TTC549 (cell line): Measurements from ENCODE around the gene ADGRL1.

Experiments
- FAIRE-seq: peaks from 2 replicates; lab custom pipeline; 2012; peaks lifted over from hg19 to GRCh38; lab: Jason Lieb, UNC

Gene ADGRL1

DNA sequence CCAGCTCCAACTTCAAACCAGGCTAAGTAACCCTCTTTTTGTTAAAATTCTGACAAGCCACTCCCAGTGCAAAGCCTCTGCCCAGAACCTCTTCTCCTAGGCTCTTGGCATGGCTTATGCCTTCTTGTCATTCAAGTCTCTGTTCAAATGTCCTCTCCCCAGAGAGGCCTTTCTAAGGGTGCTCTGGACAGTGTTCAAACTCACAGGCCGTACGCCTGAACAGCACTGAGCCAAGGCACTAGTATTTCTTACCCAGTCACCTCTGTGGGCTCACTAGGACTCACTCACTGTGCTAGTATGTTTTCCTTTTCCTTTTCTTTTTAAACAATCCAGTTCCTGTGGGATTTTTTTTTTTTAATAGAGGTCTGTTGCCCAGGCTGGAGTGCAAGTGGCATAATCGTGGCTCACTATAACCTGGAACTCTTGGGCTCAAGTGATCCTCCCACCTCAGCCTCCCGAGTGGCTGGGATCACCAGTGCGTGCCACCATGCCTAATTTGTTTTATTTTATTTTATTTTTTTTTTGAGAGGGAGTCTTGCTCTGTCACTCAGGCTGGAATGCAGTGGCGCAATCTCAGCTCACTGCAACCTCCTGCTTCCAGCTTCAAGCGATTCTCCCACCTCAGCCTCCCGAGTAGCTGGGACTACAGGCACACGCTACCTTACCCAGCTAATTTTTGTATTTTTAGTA is 67.2 kb downstream of the ADGRL1 start:
- no peak for FAIRE-seq

- FAIRE-seq: peak; percentile 88
Measured at GRCh38 chr19:14136509-14137281, 69.3 kb downstream of the ADGRL1 start, which contains the start of gene ASF1B. TSS of gene ASF1B (minus strand) at chr19:14136589. CDS start at chr19:14136456, 133 bp downstream.

GRCh38 chr19:14135985-14136508 is 69.9 kb downstream of the ADGRL1 start:
- FAIRE-seq: no peak

GRCh38 chr19:14135355-14135754 is 70.6 kb downstream of the ADGRL1 start:
- FAIRE-seq: no peak

DNA sequence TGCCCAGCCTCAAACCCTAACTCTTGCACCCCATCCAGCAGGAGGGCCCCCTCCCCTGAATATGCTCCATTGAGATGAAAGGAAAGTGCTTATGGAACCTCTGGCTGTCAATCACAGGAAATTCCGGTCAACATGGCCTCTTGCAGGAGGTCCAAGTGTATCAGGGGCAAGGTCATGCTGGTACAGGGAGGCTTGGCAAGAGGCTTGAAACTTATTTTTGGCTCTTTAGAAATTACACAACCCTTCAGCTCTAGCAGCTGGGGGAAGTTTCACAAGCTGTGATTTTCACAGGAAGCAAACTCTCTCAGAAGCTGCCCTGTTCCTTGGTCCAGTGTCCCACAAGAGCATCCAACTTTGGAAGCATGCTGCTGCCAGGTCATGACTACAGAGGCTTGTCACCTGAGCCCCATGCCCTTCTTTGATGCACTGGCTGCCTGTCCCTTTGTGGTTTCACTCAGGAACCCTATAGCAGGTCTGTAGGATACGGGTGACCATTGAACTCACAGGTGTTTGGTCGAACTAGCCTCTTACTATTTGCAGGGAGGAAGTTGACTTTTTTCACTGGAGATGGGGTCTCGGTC is 78.0 kb downstream of the ADGRL1 start:
- FAIRE-seq: no peak

DNA sequence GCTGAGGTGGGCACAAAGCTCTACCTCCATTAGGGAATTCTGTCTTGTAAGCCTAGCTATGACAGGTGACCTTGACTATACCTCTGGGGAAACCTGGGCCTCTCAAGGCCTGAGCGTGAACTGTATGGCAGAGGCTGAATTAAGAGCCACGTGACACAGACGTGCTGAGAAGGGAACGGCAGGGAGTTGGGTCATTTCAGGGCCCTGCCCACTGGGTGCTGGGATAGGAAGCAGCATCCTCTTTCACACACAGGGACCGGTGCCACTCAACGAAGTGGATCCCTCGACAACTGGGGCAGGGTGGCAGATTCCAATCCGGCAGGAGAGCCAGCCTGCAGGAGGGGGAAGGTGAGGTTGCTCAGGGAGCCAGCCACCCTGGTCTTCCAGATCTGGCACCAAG is 78.8 kb downstream of the ADGRL1 start:
- FAIRE-seq: no peak

DNA sequence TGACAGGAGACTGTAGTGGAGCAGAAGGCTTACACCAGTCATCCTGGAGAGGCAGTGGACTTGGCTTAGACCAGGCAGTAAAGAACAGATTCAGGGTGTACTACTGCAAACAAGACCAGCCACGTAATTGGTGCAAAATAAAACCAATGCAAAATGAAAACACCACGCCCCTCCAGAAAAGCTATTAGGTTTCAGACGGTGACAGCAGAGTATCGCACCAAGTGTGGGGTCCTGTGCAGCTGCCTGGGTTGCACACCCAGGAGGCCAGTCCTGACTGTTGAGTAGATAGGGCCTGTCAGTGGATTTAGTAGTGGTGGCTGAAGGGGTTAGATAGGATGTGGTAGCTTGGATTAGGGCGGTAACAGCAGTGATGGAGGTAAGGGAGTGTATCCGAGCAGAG is 83.0 kb downstream of the ADGRL1 start:
- no peak for FAIRE-seq

GRCh38 chr19:14120497-14120780 is 85.5 kb downstream of the ADGRL1 start:
- no peak for FAIRE-seq

DNA sequence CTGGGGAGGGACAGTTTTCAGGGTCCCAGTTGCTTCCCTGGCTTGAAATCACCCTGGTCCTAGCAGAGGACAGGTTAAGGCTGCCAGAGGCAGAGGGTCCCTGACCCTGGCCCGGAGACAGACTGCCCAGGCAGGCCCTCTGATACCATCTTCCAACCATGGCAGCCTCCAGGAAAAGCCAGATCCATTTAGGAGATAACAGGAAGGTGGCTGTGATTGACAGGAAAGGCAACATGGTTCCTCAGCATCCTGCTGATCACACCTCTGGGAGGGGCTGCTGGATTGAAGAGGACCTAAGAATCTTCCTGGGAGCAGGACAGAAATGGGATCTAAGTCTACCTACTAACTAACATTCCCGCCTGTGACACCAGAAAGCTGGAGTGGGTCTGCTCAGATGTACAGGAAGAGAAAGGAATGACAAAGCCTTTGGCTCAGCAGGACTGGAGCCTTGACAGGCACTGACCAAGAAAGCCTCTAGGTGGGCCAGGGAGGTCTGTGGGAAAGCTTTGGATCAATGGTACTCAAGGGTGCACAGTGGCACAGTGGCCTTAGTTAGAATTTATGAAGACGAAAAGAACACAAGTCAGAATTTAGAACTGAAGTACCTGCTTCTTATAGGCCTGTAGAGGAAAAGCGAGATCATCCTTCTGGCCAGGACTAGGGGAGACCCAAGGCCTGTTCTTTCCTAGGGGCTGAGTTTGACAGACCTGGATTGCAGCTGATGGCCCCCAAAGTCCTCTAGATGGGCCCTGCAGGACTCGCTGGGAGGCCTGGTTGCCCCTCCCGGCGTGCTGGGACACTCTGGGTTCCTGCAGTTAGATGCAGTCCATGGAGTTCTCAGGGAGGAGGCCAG is 86.1 kb downstream of the ADGRL1 start:
- no peak for FAIRE-seq

DNA sequence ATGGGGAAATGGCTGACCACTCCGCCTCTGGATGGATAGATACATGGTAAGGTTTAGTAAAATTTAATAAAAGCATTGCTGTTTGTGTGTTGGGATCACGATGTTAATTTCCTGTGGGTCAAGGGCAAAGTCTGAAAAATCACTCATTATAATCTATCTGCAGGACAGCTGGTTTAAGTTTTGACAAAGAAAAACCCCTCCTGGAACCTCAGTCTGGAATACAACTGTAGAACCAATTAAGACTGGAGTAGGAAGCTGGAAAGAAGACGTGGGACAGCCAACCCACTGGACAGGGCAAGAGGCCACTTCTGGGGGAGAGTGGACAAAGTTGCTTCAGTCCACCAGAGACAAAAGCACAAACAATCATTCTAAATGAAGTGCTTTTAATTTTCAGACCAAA is 86.8 kb downstream of the ADGRL1 start:
- FAIRE-seq: no peak

GRCh38 chr19:14118165-14119051 is 87.6 kb downstream of the ADGRL1 start:
- no peak for FAIRE-seq

GRCh38 chr19:14117668-14118164 is 88.3 kb downstream of the ADGRL1 start, which contains the start of gene PRKACA:
TSS of gene PRKACA (minus strand) at chr19:14117762. CDS start at chr19:14117547, 215 bp downstream.
- FAIRE-seq: peak; percentile 52

- no peak for FAIRE-seq
Measured at GRCh38 chr19:14116918-14117578, 88.9 kb downstream of the ADGRL1 start.

- no peak for FAIRE-seq
Measured at GRCh38 chr19:14116525-14116917, 89.4 kb downstream of the ADGRL1 start.

DNA sequence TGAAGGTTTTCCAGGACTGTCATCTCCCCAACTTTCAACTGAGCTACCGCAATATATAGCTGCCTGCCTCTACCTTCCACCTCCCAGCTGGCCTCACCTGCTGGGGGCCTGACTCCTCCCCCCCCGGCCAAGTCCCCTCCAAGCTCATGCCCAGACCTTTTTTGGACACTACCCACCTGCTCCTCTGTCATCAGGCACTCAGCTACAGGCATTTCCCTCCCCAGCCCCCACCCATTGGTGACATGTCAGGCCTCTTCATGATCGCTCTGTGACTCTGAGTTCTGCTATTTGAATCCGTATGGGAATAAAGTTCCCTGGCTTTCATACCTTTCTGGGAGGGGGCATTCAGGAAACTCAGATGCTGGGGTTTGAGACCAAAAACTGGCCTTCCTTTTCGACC is 90.2 kb downstream of the ADGRL1 start:
- no peak for FAIRE-seq

GRCh38 chr19:14114854-14115253 is 91.1 kb downstream of the ADGRL1 start:
- FAIRE-seq: no peak

- FAIRE-seq: no peak
Measured at GRCh38 chr19:14114439-14114838, 91.5 kb downstream of the ADGRL1 start.

DNA sequence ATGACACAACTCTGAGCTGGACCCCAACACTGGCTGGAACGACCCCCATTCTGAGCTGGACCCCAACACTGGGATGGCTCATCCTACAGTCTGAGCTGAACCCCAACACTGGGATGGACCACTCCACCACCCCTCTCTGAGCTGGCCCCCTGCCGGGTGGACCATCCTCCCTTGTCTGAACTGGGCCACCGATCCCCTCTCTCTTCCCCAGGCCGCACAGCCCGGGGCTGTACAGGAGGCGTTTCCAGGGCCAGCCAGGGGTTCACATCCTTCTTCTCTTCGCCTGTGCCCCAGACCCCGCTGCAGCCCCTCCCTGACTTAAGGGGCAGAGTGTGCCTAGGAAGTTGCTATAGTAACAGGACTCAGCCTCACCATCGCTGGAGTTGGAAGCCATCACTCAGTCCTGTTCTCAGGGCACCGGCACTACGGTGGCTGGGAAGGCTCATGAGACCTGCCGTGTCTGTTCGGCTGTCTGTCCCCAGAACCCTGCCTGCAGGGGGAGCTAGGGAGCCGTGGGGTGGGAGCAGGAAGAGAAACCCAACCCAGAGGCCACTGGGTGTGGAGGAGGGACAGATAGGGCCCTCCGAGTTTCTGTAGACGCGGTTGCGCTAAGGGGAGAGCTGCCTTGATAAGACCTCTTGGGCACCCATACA is 92.1 kb downstream of the ADGRL1 start:
- no peak for FAIRE-seq

DNA sequence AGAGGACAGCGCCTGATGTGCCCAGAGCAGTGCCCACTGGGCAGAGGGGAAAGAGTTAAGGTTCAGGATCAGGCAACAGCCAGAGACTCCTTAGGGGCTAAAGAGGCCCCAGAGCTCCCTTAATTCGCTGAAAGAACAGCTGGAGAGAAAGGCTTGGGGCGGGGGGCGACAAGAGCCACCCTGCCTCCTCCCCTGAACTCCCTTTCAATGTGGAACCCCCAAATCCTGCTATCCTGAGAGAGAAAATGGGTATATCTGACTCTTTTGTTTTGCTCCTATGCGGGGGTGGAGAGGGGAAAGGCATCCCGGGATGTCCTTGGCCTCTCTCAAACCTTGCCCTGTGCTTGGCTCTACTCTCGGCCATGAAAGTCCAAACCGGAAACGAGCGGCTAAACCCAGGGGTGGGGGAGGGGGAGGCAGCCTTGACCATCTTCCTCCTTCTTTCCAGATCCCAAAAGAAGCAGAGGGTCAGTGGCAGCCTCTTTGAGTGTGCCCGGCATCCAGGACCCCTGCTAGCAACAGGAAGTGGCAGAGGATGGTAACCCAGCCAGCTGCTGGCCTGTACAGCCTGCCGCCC is 93.1 kb downstream of the ADGRL1 start:
- no peak for FAIRE-seq
